ENCODE measurements around the gene CADM2.
"Not testable (repeated sequence)": the region's sequence is repeated elsewhere in the genome, so short reads cannot be mapped to it uniquely, and the experiment has no call there.

CADM2 gene

GRCh38 chr3:84958495-84959469 lies at the start of gene CADM2:
CADM2 (plus strand) TSS chr3:84958989.
- peak; percentile 59 for DNase-seq (ENCODE audit: low read depth)

GRCh38 chr3:84918592-84918991 lies 40.2 kb upstream of the CADM2 start:
- DNase-seq (ENCODE audit: low read depth), result not testable (repeated sequence)

DNA sequence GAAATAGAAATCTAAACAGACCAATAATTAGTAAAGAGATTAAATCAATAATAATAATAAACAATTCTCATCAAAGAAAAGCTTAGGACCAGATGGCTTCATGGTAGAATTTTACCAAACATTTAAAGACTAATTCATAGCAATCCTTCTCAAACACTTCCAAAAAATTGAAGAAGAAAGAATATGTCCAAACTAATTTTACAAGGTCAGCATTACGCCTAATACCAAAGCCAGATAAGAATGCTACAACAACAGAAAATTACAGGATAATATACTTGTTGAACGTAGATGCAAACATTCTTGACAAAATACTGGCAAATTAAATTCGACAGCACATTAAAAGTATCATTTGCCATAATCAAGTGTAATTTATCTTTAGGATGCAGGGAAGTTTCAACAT lies 36.1 kb upstream of the CADM2 start:
- no peak for DNase-seq (ENCODE audit: low read depth)

- no peak for DNase-seq (ENCODE audit: low read depth)
Observed at GRCh38 chr3:84925571-84925970, 33.2 kb upstream of the CADM2 start.

GRCh38 chr3:84943379-84943778 lies 15.4 kb upstream of the CADM2 start:
- no peak for DNase-seq (ENCODE audit: low read depth)

DNA sequence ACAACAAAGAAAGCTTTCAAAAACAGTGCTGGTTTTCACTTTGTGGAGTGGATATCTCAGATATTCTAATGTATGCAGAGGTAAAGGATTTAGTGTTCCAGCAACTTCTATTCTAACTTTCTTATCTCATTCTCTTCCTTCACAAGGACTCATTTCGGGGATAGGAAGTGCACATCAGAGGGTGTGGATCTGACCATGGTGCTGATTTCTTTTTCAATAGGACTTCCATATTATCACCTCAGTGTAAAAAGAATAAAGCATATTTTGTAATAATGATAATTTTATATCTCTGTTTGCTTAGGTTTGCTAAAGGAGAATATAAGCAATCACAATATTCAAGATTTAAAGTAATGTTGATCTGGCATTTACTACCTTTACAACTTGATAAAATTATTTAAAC lies 12.5 kb upstream of the CADM2 start:
- DNase-seq (ENCODE audit: low read depth), result no peak

- no peak for DNase-seq (ENCODE audit: low read depth)
Observed at GRCh38 chr3:84959470-84960271, 882 bp downstream of the CADM2 start.

GRCh38 chr3:84960581-84960980 lies 1.8 kb downstream of the CADM2 start:
- no peak for DNase-seq (ENCODE audit: low read depth)

DNA sequence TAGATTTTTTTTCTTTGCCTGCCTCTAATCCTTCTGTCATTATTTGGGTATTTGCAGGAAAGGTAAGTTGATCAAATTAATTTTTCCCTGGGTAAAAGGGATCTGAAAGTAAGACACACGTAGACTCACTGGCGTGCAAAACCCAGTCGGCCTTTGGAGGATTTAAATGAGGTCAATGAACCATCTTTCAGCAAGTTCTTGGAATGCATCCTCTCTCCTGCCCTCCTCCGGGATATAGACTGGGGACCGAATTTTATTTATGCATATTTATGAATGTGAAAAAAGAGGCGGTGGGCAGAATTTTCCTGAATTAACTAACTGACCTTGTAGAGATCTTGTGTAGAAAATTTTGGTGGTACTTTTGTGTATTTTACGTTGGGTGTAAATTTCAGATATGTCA lies 2.2 kb downstream of the CADM2 start:
- no peak for DNase-seq (ENCODE audit: low read depth)

- DNase-seq (ENCODE audit: low read depth), result no peak
Observed at GRCh38 chr3:84961521-84962255, 2.9 kb downstream of the CADM2 start.

- DNase-seq (ENCODE audit: low read depth), result no peak
Observed at GRCh38 chr3:84962415-84962814, 3.6 kb downstream of the CADM2 start.

GRCh38 chr3:84963137-84963536 lies 4.3 kb downstream of the CADM2 start:
- no peak for DNase-seq (ENCODE audit: low read depth)

GRCh38 chr3:84965141-84965540 lies 6.4 kb downstream of the CADM2 start:
- DNase-seq (ENCODE audit: low read depth), result no peak

- peak; percentile 13 for DNase-seq (ENCODE audit: low read depth)
Observed at GRCh38 chr3:84967767-84968581, 9.2 kb downstream of the CADM2 start.

DNA sequence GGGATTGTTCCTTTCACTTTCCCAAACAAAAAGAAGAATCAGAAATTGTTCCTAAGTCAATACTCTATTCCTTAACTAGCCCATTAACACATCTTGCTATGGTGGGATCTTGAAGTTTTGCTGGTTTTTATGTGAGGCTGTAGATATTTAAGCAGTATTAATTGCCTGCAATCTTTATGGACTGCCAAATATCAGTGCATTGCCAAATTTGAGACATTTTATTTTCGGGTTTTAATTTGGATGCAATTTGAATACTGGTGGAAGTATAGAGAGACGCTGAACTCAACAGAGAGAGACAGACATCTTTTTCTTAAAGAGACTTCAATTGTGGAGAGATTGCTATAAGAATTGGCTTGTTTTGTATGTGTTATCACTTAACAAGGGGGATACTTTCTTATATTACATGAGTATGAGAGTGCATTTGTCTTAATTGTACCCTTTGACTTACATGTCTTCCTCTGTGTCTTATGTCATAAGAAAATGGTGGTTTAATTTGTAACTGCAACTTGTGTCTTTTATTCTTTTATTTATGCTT lies 10.0 kb downstream of the CADM2 start:
- no peak for DNase-seq (ENCODE audit: low read depth)

DNA sequence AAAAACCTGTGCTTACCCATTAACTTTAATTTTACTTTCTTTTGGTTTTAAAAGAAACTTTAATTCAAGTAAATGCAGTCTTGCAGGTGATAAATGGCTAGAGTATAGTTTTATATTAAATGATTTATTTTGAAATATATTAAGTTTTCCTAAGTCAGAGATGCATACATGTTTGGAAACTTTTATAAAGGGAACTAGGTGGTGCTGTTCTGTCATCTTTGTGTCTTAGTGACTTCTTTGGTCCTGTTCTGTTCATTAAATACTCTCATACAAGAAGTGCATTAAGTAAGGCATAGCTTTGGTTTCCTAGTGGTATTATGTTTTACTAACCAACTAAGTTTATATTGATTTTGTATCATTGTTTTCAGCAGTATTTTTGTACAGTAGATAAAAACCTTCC lies 15.6 kb downstream of the CADM2 start:
- no peak for DNase-seq (ENCODE audit: low read depth)

DNA sequence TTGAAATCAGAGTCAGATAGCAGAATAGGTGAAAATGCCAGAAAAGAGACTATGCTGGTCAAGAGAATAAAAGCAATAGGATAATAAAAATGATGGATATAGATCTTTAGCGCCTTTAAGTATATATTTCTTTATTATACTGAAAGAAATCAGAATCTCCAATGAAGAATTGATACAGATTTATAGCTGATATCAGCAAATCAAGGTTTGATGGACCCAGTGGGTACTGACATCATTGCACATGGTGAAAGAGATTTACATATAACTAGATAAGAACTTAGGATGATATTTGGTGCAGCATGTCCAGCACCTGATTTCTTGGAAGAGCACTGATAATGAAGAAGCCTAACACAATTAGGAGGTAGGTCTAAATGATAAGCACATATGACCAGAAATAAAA lies 18.2 kb downstream of the CADM2 start:
- no peak for DNase-seq (ENCODE audit: low read depth)

GRCh38 chr3:84978843-84979242 lies 20.1 kb downstream of the CADM2 start:
- DNase-seq (ENCODE audit: low read depth), result no peak

DNA sequence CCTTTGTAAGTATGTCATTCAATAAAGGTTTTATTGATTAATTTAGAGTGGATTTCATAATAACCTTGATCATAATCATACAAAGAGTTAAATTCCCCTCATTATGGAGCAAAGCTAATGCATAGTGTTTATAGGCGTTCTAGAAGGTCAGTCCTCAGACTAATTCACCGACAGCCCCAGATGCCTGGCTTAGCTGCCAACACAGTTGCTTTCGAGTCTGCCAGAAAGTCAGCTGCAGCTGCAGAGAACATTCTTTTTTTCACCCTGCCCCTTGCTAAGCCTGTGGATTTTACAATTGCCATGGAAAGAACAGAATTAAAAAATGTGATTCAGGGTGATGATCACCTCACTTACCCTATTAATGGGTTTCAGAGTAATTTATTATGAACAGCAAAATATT lies 21.2 kb downstream of the CADM2 start:
- DNase-seq (ENCODE audit: low read depth), result no peak

GRCh38 chr3:84980456-84980855 lies 21.7 kb downstream of the CADM2 start:
- DNase-seq (ENCODE audit: low read depth), result no peak

GRCh38 chr3:84983490-84983889 lies 24.7 kb downstream of the CADM2 start:
- DNase-seq (ENCODE audit: low read depth), result no peak

Measured in fibroblast of gingiva (primary cell).